Loucy (cell line): ENCODE data around the gene MAD1L1.

Experiments
- H2AFZ ChIP-seq: fragments of 200-600 bp; sonication (generic); 2 replicates; pipeline ENCODE4 v1.6.0; 2016; ENCODE audit warnings: antibody characterized with exemption, mild to moderate bottlenecking, low read length, moderate library complexity
- H3F3A ChIP-seq: fragments of 200-600 bp; 2 replicates; pipeline ENCODE4 v1.6.0; 2016; ENCODE audit warnings: antibody characterized with exemption, low read depth, mild to moderate bottlenecking
- H3K27me3 ChIP-seq: fragments of 200-600 bp; sonication (generic); 2 replicates; pipeline ENCODE4 v1.6.1; 2014; ENCODE audit warnings: low read length, mild to moderate bottlenecking; ENCODE audit not compliant: insufficient read depth, poor library complexity, severe bottlenecking
- H3K36me3 ChIP-seq: fragments of 200-600 bp; sonication (generic); 2 replicates; pipeline ENCODE4 v1.6.1; 2016; ENCODE audit warnings: low read length; ENCODE audit not compliant: insufficient read depth
- H3K4me1 ChIP-seq: fragments of 200-600 bp; sonication (generic); 2 replicates; pipeline ENCODE4 v1.5.1; 2014; ENCODE audit warnings: low read length, mild to moderate bottlenecking; ENCODE audit not compliant: insufficient read depth, poor library complexity, severe bottlenecking
- H3K4me2 ChIP-seq: fragments of 200-600 bp; sonication (generic); 2 replicates; pipeline ENCODE4 v1.6.0; 2014; ENCODE audit warnings: antibody characterized with exemption, low read length, low read depth, mild to moderate bottlenecking; ENCODE audit not compliant: poor library complexity, severe bottlenecking
- H3K4me3 ChIP-seq: fragments of 200-600 bp; sonication (generic); 2 replicates; pipeline ENCODE4 v1.5.1; 2014; ENCODE audit warnings: low read length, mild to moderate bottlenecking, mixed read lengths; ENCODE audit not compliant: poor library complexity, severe bottlenecking
- H3K79me2 ChIP-seq: fragments of 200-600 bp; sonication (generic); 2 replicates; pipeline ENCODE4 v1.6.1; 2014; ENCODE audit warnings: low read length; ENCODE audit not compliant: insufficient read depth
- H3K9ac ChIP-seq: fragments of 200-600 bp; sonication (generic); 2 replicates; pipeline ENCODE4 v1.6.0; 2014; ENCODE audit warnings: mild to moderate bottlenecking, low read depth, low read length, moderate library complexity; ENCODE audit not compliant: poor library complexity, severe bottlenecking
- H3K9me2 ChIP-seq: fragments of 200-600 bp; sonication (generic); replicated peaks from 2 replicates; pipeline ENCODE4 v1.6.1; 2016; ENCODE audit warnings: low read depth, low read length, mixed read lengths
- H3K9me3 ChIP-seq: fragments of 200-600 bp; sonication (generic); 2 replicates; pipeline ENCODE4 v1.6.1; 2014; ENCODE audit warnings: mild to moderate bottlenecking, antibody characterized with exemption, low read length, low read depth; ENCODE audit not compliant: insufficient read depth
- H4K20me1 ChIP-seq: fragments of 200-600 bp; sonication (generic); 2 replicates; pipeline ENCODE4 v1.6.0; 2014; ENCODE audit warnings: antibody characterized with exemption, low read length, mild to moderate bottlenecking; ENCODE audit not compliant: insufficient read depth, poor library complexity, severe bottlenecking
- EZH2phosphoT487 ChIP-seq: fragments of 200-600 bp; IDR thresholded peaks from 2 replicates; pipeline ENCODE4 v1.6.1; 2018; ENCODE audit warnings: antibody characterized with exemption, mild to moderate bottlenecking, moderate library complexity, borderline replicate concordance
- TF ChIP-seq, protein P1 (sequence below): fragments of 200-600 bp; sonication (generic); conservative IDR thresholded peaks from 2 replicates; pipeline ENCODE4 v1.5.1; 2014; ENCODE audit warnings: mild to moderate bottlenecking, antibody characterized with exemption, low read length

Gene MAD1L1

GRCh38 chr7:2079332-2080059 is 153.2 kb downstream of the MAD1L1 start:
- no peak overlapping the region for H3K9ac ChIP-seq
- no peaks in the 10 kb centered on the region for H3K27me3 ChIP-seq
- TF ChIP-seq, protein P1, sequence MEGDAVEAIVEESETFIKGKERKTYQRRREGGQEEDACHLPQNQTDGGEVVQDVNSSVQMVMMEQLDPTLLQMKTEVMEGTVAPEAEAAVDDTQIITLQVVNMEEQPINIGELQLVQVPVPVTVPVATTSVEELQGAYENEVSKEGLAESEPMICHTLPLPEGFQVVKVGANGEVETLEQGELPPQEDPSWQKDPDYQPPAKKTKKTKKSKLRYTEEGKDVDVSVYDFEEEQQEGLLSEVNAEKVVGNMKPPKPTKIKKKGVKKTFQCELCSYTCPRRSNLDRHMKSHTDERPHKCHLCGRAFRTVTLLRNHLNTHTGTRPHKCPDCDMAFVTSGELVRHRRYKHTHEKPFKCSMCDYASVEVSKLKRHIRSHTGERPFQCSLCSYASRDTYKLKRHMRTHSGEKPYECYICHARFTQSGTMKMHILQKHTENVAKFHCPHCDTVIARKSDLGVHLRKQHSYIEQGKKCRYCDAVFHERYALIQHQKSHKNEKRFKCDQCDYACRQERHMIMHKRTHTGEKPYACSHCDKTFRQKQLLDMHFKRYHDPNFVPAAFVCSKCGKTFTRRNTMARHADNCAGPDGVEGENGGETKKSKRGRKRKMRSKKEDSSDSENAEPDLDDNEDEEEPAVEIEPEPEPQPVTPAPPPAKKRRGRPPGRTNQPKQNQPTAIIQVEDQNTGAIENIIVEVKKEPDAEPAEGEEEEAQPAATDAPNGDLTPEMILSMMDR, result no peak
- TF ChIP-seq EZH2phosphoT487, result no peak
- H4K20me1 ChIP-seq, result no peaks in the 10 kb centered on the region
- H3K79me2 ChIP-seq, result no peaks in the 10 kb centered on the region
- H3K4me3 ChIP-seq, result no peak overlapping the region
- no peak overlapping the region for H2AFZ ChIP-seq
- no peaks in the 10 kb centered on the region for H3F3A ChIP-seq
- H3K36me3 ChIP-seq, result peaks cover 17% of the 10 kb centered on the region; the same call in 1 of the 2 replicates
- peaks cover 8% of the 10 kb centered on the region for H3K4me1 ChIP-seq
- H3K9me3 ChIP-seq, result no peaks in the 10 kb centered on the region
- H3K9me2 ChIP-seq, result no peaks in the 10 kb centered on the region
- H3K4me2 ChIP-seq, result no peak overlapping the region

- Histone ChIP-seq H3K4me1 (peaks cover 2% of the 10 kb centered on the region), H3K4me3 (no peak overlapping the region), H3K9me2 (no peaks in the 10 kb centered on the region), H3K79me2 (no peaks in the 10 kb centered on the region), H3K9ac (no peak overlapping the region), H3K9me3 (no peaks in the 10 kb centered on the region), H3K36me3 (peaks cover 17% of the 10 kb centered on the region; the same call in 1 of the 2 replicates), H2AFZ (no peak overlapping the region), H3K4me2 (no peak overlapping the region), H3F3A (no peaks in the 10 kb centered on the region), H3K27me3 (no peaks in the 10 kb centered on the region), H4K20me1 (no peaks in the 10 kb centered on the region)
- TF ChIP-seq, protein P1, result no peak
- TF ChIP-seq EZH2phosphoT487, result no peak
Observed at GRCh38 chr7:2078899-2079298, 153.8 kb downstream of the MAD1L1 start.

GRCh38 chr7:2076649-2077064 is 156.1 kb downstream of the MAD1L1 start:
- Histone ChIP-seq H3K79me2 (no peaks in the 10 kb centered on the region), H3K9ac (no peak overlapping the region), H3F3A (no peaks in the 10 kb centered on the region), H3K9me2 (no peaks in the 10 kb centered on the region), H3K36me3 (peaks cover 6% of the 10 kb centered on the region; the same call in 1 of the 2 replicates), H3K9me3 (no peaks in the 10 kb centered on the region), H3K4me1 (no peaks in the 10 kb centered on the region), H3K4me3 (no peak overlapping the region), H3K4me2 (no peak overlapping the region), H4K20me1 (no peaks in the 10 kb centered on the region), H2AFZ (no peak overlapping the region), H3K27me3 (no peaks in the 10 kb centered on the region)
- TF ChIP-seq, protein P1, result no peak
- no peak for TF ChIP-seq EZH2phosphoT487
